ENCODE measurements around the gene ANKRD33B. TPM values are rescaled to one million over a fixed set of nuclear protein-coding genes. Genes with fewer than 3 reads are reported as not detected.

ANKRD33B gene
- polyA plus RNA-seq, 3 donors = 0.05 TPM; not detected in 2

DNA sequence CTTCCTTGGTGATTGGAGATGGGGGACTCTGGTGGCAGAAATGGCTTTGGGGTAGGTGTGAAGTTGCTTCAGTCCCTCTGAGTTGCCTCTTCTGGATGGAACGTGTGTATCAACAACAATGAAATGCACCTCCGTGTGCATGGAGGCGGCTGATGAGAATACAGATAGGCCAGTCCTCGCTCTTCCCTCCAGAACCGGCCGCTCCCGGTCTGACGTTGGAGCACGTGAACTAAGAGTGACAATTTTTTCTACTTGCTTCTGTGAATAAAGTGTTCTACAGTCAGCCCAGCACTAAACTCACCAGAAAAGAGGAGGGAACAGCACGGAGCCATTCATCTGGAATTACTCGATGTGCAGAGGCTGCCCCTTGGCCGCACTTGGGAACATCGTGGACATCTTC, 90.7 kb downstream of the ANKRD33B start:
- no peak overlapping the region for H3K4me3 Mint-ChIP-seq
- intact Hi-C loops (cut with micrococcal nuclease) = no loop called here
- Histone ChIP-seq H4K20me1 (ENCODE audit: insufficient read depth, low read length) (no peaks in the 10 kb centered on the region), H3K79me2 (ENCODE audit: insufficient read depth, low read length) (no peaks in the 10 kb centered on the region), H3K4me1 (ENCODE audit: control insufficient read depth in 1 of 2, insufficient read depth in 2 of 2, low read length in 2 of 2) (no peaks in the 10 kb centered on the region), H3K4me2 (replicated peaks; ENCODE audit: extremely low read depth, low read length, poor library complexity, severe bottlenecking) (no peak overlapping the region), H3K4me3 (replicated peaks in 1 of 3; ENCODE audit: low read depth in 2 of 3, low read length in 3 of 3) (no peak overlapping the region), H2AFZ (ENCODE audit: insufficient read depth, low read depth, low read length, poor library complexity, severe bottlenecking) (no peak overlapping the region), H3K27ac (ENCODE audit: low read depth in 1 of 2, low read length in 2 of 2) (no peak overlapping the region), H3K27me3 (ENCODE audit: control insufficient read depth in 2 of 2, insufficient read depth in 2 of 2, low read length in 2 of 2) (no peaks in the 10 kb centered on the region), H3K9me3 (replicated peaks in 1 of 2; ENCODE audit: control insufficient read depth in 1 of 2, insufficient read depth in 1 of 2, low read length in 2 of 2) (no peaks in the 10 kb centered on the region), H3K9ac (ENCODE audit: insufficient read depth, low read length, poor library complexity, severe bottlenecking) (no peak overlapping the region), H3K36me3 (replicated peaks in 1 of 2; ENCODE audit: control insufficient read depth in 1 of 2, insufficient read depth in 2 of 2, low read length in 2 of 2) (no peaks in the 10 kb centered on the region)
- H3K9me3 Mint-ChIP-seq = peaks cover 0 to 2% (median 0%) of the 10 kb centered on the region in 7 donors
- peaks cover 0 to 1% (median 0%) of the 10 kb centered on the region in 3 donors for H3K27me3 Mint-ChIP-seq (ENCODE audit: low read depth in 3 of 3)
- H3K4me1 Mint-ChIP-seq = no peaks in the 10 kb centered on the region
- H3K36me3 Mint-ChIP-seq = no peaks in the 10 kb centered on the region
- TF ChIP-seq, protein P1, sequence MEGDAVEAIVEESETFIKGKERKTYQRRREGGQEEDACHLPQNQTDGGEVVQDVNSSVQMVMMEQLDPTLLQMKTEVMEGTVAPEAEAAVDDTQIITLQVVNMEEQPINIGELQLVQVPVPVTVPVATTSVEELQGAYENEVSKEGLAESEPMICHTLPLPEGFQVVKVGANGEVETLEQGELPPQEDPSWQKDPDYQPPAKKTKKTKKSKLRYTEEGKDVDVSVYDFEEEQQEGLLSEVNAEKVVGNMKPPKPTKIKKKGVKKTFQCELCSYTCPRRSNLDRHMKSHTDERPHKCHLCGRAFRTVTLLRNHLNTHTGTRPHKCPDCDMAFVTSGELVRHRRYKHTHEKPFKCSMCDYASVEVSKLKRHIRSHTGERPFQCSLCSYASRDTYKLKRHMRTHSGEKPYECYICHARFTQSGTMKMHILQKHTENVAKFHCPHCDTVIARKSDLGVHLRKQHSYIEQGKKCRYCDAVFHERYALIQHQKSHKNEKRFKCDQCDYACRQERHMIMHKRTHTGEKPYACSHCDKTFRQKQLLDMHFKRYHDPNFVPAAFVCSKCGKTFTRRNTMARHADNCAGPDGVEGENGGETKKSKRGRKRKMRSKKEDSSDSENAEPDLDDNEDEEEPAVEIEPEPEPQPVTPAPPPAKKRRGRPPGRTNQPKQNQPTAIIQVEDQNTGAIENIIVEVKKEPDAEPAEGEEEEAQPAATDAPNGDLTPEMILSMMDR (IDR thresholded peaks at IDR 0.05) = no peak
- H3K27ac Mint-ChIP-seq = no peak overlapping the region
- WGBS (ENCODE audit: insufficient coverage) = 93% methylated on average over 2 of the region's 13 CpGs
- DNase-seq = no peak

DNA sequence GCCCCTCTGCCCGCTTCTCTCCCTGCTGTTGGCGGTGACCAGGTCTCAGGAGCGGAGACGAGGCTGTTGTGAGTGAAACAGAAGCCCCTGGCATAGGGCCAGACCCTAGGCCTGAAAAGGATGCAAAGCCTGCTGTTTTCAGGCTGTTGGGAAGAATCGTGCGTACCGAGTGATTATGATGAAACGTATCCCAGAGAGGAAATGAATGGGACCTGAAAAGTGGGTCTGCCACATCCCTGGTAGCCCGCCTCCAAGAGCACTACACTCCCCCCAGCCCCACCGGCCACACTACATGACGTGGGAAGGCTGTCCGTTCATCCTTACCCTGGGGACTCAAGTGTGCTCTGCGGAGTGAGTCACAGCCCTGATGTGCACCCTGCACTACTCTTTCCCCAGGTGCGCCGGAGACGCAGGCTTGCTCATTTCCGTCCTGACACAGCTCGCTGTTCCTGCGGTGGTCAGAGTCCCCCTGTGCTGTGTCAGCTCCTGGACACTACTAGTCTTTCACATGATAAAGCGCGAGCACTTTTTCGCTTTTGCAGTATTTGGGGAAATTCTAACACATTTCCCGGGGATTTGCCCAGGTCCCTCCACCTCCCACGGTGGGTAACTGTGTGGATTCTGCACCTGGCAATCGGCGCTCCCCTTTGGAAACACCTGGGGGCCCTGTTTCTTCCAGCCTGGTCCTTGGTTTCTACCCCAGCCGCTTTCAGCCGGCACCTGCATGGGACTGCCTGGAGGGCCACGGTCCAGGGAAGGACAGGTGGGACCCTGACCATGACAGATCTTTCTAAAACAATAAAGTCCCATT, 91.5 kb downstream of the ANKRD33B start:
- H3K36me3 Mint-ChIP-seq = no peaks in the 10 kb centered on the region
- Histone ChIP-seq H3K79me2 (ENCODE audit: insufficient read depth, low read length) (no peaks in the 10 kb centered on the region), H3K9ac (ENCODE audit: insufficient read depth, low read length, poor library complexity, severe bottlenecking) (no peak overlapping the region), H4K20me1 (ENCODE audit: insufficient read depth, low read length) (no peaks in the 10 kb centered on the region), H3K4me2 (replicated peaks; ENCODE audit: extremely low read depth, low read length, poor library complexity, severe bottlenecking) (no peak overlapping the region), H3K27me3 (ENCODE audit: control insufficient read depth in 2 of 2, insufficient read depth in 2 of 2, low read length in 2 of 2) (no peaks in the 10 kb centered on the region), H3K36me3 (replicated peaks in 1 of 2; ENCODE audit: control insufficient read depth in 1 of 2, insufficient read depth in 2 of 2, low read length in 2 of 2) (no peaks in the 10 kb centered on the region), H3K9me3 (replicated peaks in 1 of 2; ENCODE audit: control insufficient read depth in 1 of 2, insufficient read depth in 1 of 2, low read length in 2 of 2) (no peaks in the 10 kb centered on the region), H2AFZ (ENCODE audit: insufficient read depth, low read depth, low read length, poor library complexity, severe bottlenecking) (no peak overlapping the region), H3K4me1 (ENCODE audit: control insufficient read depth in 1 of 2, insufficient read depth in 2 of 2, low read length in 2 of 2) (no peaks in the 10 kb centered on the region), H3K27ac (ENCODE audit: low read depth in 1 of 2, low read length in 2 of 2) (no peak overlapping the region), H3K4me3 (replicated peaks in 1 of 3; ENCODE audit: low read depth in 2 of 3, low read length in 3 of 3) (no peak overlapping the region)
- TF ChIP-seq, protein P1 (IDR thresholded peaks at IDR 0.05) = no peak
- H3K9me3 Mint-ChIP-seq = no peaks in the 10 kb centered on the region
- no peaks in the 10 kb centered on the region for H3K4me1 Mint-ChIP-seq
- WGBS (ENCODE audit: insufficient coverage) = 94% methylated on average over 22 of the region's 29 CpGs
- peak overlapping the region in 2 of 7 donors; percentile 24 to 57 for H3K27ac Mint-ChIP-seq
- no peak overlapping the region for H3K4me3 Mint-ChIP-seq
- intact Hi-C loops (cut with micrococcal nuclease) = no loop called here
- no peak for DNase-seq
- peaks cover 0 to 2% (median 1%) of the 10 kb centered on the region in 3 donors for H3K27me3 Mint-ChIP-seq (ENCODE audit: low read depth in 3 of 3)

Measured in CD14-positive monocyte (primary cell).